HUDEP-2 (cell line): ENCODE measurements around the gene CACNG3.
A peak's percentile ranks its signal among the peaks of the same experiment; 100 is the strongest.

Source experiments
- DNase-seq, 76 experiments: peaks; one replicate each; lab custom pipeline; 2025; ENCODE audit not compliant: unreplicated experiment in 76 of 76; lab: John Stamatoyannopoulos, UW

Gene CACNG3

DNA sequence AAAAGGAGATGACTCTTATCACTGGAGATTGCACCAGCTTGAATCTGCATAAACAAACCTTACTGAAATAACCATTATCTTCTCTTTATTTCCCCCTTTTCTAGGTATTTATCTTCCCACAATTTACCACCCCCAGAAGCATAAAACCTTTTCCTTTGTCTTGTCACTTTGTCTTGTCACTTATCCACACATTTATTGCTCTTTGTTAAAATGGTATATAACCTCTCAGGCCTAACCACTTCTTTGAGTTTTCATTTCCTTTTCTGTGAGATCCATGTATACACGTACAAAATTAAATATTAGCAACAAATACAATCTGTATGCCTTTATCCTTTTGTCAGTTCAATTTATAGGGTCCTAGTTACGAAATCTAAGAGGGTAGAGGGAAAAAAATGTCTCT, 122.9 kb downstream of the CACNG3 start:
- no peak for DNase-seq

DNA sequence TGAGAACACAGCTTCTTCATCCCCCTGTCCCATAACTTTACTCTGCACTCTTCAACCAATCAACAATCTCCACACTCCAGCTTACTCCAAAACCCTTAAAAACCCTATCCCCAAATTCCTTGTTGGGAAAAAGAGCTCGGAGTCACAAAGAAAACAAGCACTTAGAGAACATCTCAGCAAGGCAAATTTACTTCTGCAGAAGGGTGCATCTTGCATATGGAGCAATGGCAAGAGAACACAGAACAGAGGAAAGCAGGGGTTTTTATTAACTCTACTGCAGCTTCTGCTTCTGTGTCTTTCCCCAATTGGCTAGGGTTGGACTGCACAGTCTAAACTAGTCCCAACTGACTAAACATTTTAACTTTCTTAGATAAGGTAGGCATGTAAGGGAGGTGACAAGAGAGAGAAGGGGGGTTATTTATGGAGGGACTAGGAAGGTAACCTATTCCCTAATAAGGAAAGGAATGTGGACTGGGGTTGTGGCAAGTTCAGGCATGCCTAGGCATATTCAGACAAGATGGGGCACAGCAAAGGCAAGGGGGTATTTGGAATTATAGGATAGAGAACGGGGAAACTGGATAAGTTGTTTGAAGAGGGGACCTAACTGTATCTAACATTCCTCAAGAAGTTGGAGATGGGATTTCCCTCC, 125.5 kb downstream of the CACNG3 start:
- DNase-seq = no peak

DNA sequence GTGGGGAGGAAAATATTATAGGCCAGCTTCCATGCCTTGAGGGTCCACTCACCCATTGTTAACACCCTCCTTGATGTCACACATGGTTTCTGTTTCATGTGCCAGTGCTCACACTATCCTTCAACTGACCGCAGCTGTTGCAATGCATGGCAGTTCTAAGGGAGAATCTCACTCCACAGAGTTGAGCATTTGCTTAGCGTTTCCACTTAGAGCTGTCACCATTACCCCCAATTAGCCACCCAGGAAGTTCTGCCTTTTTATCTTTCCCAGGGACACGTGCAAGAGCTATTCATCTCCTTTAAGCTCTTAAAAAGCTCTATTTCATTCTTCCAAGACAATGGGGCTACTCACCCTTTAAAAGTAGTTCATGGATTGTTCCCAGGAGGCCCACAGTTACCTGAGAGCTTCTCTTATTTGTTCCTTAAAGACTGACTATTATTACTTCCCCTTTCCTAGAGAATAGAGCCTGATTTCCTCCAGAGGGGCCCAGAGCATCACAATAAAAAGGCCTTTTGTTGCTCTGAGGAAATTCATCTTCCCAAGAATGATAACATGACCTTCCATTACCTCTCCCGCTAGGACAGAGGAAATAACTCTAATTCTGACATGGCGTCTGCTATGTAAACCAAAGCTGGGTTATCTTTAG, 126.8 kb downstream of the CACNG3 start:
- no peak for DNase-seq

DNA sequence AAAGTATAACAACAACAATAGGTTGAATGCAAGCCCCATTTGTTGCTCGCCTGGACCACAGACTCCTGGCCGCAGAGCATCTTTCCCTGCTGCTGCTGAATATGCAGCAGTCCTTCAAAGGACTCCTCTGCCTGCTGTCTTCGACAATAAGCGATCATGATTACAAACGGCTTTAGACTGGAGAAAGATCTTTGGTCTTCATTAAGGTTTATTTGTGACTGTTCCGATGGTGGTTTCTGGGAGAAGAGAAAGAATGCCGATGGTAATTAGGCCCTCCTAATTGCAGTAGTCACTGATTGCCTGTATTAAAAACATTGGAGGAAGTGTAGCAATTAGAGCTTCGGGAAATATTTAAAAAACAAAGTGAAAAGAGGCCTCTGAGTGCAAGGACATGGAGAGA, 138.2 kb downstream of the CACNG3 start:
- DNase-seq = no peak

DNA sequence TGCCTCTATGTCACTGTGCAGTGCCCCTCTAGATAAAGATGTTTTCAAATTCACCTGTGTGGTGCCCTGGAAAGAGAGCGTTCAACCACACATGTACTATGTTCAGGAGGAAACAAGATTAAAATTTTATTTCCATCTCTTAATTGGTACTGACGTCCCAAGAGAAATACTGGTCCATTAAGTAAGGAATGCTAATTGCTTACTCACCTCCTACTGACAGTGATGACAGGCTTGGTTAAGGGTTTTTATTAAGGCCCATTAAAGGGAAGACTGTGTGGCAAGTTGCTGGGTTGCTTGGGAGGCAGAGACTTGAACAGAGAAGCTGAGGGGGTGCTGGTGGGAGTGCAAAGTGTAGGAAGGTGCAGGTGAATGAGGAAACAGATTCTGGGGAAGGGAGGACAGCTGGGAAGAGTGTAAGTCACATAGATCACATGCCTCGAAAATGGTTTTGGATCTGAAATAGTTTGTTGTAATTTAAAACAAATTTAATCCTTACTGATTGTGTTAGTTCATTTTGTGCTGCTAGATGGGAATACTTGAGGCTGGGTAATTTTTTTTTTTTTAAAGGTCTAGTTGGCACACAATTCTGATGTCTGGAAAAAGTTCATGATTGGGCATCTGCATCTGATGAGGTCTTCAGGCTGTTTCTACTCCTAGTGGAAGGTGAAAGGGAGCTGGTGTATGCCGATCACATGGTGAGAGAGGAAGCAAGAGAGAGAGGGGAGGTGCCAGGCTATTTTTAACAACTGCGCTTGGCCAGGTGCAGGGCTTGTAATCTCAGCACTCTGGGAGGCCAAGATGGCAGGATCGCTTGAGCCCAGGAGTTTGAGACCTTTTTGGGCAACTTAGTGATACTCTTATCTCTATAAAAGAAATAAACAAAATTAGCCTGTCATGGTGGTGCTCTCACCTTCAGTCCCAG, 140.5 kb downstream of the CACNG3 start:
- DNase-seq = no peak

DNA sequence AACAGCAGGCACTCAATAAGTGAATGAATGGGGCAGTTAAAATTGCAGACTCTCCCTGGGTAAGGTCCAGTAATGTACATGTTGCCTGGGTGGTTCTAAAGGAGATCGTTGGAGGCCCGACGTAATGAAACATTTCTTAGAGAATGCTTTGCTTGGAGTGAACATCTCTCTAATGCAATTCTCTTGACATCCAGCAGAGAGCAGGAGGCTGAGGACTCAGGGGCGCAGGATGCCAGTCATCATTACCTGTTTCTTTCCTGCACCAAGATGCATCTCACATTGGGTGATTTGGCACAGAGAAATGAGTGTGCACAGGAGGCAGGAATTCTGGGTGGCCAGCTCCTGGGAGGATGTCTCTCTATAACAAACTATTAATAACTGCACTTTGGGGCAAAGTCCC, 152.9 kb downstream of the CACNG3 start:
- DNase-seq = peak in 3 of 76 experiments; percentile 1 to 5 (median 5)
